NCI-H345 (cell line): ENCODE results near the gene ZNF425.
"Not testable (repeated sequence)": the region's sequence is repeated elsewhere in the genome, so short reads cannot be mapped to it uniquely, and the experiment has no call there.

Source experiments
- DNase-seq: peaks from one replicate; lab custom pipeline; 2025; lab: John Stamatoyannopoulos, UW

Gene ZNF425

DNA sequence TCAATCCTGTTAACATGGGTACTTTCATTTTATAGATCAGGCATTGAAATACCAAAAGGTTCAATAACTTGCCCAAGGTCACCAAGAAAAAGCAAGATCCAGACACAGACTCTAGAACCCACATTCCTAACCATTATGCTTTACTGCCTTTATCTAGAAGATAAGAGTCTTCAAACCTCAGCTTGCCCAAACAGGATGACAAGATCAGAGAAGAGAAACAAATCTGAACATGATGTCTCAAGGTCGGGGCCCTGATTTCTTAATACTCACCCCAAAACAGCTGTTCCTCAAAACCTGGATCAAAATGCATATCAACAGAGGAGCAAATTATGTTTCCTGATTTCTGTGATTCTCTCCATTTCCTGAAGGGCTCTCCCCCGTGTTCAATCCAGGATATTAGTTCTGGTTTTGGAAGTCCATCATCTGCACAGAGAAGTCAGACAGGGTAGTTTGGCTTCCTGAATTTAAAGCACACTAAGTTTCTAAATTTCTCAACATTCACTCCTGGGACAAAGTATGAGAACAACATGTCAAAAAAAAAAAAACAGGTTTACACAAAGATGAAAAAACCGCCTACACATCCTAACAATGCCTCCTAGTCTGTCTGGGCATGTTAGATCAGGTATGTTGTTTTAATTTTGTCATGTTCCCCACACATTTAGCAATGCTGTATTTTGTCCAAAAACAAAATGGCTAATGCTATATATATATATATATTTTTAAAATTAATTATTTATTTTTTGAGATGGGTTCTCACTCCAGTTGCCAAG lies 51.8 kb downstream of the ZNF425 start:
- DNase-seq, result no peak

DNA sequence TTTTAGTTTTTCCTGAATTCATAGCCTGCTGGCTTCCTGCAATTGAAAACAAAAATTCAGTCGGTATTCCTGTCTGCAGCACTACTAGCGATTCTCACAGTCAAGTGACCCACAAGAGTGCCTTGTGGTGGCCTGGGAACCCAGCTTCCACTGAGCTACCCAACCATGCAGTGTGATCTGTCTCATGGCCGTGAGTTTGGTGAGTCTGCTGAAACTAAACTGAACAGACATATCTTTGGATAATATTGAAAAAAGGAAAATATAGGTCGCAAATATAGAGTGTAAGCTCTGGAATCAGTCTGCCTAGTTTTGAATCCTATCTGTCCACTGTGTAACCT lies 53.7 kb downstream of the ZNF425 start:
- DNase-seq, result no peak

DNA sequence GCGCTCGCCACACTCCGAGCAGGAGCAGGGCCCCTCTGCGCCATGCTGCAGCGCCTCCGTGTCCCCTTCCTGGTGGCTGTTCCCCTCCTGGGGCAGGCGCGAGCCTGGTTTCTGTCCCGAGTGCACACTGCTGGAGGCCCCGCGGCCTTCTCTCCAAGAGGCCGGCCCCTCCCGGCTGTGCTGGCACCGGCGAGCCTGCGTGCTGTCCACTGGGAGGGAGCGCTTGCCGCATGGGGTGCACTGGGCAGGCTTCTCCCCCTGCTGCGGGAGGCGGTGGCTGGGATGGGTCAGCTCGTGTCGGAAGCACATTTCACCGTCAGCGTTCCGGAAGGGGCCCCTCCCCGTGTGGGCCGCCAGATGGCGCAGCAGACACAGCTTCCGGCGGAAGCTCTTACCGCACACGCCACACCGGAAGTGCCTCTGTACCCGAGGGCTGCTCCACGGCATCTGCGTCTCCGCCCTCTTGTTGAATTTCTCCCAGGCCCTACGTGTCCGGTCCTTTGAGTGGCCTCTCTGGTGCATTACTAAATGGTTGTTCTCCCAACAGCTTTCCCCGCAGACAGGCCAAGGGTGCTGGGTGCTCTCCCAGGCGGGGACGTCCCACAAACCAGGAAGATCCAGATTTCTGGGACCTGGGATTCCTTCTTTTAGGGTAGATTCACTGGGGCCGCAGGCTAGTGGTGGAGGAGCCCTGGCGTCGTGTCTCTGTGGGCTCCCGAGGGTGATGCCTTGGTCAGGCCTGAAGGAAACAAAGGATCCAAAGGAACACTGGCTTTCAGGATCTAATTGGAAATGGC lies 54.3 kb downstream of the ZNF425 start:
- no peak for DNase-seq

GRCh38 chr7:149071182-149071635 lies 54.9 kb downstream of the ZNF425 start:
- no peak for DNase-seq

DNA sequence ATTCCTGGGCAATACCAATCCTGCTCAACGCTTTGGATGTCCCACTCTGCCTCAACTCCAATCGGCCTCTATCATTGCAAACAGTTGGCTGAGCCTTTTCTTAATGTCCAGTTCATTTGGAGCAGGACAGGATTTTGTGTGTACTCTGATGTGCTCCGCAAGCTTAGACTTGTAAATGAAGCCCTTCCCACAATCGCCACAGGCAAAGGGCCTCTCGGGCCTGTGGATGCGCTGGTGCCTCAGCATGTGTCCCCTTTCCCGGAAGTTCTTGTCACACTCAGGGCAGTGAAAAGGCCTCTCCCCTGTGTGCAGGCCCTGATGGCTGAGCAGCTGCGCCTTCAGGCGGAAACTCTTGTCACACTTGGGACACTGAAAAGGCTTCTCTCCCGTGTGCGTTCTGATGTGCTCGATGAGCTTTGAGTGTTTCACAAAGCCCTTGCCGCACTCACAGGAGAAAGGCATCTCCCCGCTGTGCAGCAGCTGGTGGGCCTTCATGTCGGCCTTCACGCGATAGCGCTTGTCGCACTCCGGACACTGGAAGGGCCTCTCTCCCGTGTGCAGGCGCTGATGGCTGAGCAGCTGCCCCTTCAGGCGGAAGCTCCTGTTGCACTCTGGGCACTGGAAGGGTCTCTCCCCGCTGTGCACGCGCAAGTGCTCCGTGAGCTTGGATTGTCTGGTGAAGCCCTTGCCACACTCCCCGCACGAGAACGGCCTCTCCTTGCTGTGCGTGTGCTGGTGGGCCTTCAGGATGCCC lies 55.6 kb downstream of the ZNF425 start:
- peak; percentile 90 for DNase-seq

DNA sequence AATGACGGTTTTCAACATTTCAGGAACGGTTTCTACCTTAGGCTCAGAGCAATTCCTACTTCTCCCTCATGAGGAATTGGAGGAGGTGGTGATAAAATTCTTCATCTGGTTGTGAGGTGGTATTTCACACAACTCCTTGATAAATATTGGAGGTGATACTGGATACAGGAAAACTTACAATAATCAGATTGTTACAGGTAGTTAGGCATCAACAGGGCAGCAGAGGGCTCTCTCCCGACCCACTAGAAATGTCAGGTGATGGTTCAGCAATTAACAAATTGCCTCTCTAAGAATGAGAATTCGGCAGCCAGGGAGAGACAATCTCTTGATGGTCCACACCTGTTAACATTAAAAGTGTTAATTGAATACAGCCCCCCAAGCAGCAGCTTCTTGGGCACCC lies 58.3 kb downstream of the ZNF425 start:
- no peak for DNase-seq

DNA sequence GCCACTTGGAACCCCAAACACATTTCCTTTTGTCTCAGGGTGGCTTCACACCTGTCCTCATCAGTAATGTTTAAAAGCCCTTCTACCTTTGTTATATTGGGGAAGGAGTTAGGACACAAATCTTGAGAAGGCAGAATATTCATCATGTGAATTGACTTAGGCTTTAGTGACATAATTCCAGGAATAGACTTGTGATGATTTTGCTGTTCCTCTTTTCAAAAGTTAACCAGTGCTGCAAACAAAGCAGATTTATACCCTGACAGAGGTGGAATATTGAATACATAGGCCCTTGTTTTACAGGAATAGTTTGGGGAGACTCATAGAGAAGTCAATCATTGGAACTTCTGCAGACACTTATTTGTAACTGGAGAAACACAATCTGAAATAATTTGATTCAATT lies 62.6 kb downstream of the ZNF425 start:
- DNase-seq, result no peak

- not testable (repeated sequence) for DNase-seq
Observed at GRCh38 chr7:149062217-149062899, 63.8 kb downstream of the ZNF425 start.

DNA sequence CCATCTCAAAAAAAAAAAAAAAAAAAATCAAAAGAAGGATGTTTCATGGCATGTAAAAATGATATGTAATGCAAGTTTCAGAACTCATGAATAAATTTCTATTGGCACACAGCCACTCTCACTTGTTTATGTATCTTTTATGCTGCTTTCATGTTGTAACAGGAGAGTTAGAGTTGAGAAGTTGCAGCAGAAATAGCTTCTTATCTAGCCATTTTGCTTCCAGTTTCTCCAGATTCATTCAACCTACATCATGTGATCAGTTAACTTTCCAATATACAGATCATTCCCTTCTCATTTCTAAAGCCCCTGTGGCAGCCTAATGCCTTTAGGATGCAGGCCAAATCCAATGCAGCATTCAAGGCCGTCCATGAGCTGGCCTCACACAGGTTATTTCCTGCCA lies 66.0 kb downstream of the ZNF425 start:
- DNase-seq, result no peak

- no peak for DNase-seq
Observed at GRCh38 chr7:149053885-149054284, 72.2 kb downstream of the ZNF425 start.

- DNase-seq, result no peak
Observed at GRCh38 chr7:149053384-149053783, 72.7 kb downstream of the ZNF425 start.
